Measurements from ENCODE around the gene ENG.

ENG gene

DNA sequence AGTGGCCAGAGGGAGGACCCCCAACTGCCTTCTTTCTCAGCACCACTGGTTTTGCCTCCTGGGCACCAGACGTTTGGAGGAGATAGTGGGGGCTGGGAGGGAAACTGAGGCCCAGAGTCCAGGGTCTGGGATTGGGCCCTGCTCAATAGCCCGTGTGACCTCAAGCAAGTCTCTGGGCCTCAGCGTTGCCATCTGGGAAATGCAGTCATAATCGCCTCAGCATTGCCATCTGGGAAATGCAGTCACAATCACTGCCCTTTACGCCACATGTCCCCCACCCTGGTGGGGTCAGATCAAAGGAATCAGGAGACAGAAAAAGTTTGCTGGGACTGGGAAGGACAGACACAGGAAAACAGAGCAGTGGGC, 77.6 kb downstream of the ENG start:
- Histone ChIP-seq H3K4me1 (ENCODE audit: control insufficient read depth in 1 of 2, insufficient read depth in 2 of 2, low read length in 2 of 2) (peaks cover under 1 to 22% of the 10 kb centered on the region in 2 donors), H3K4me3 (ENCODE audit: low read depth in 1 of 2, low read length in 2 of 2) (peak overlapping the region; percentile 63 to 66), H3K36me3 (ENCODE audit: control insufficient read depth in 1 of 2, insufficient read depth in 2 of 2, low read length in 2 of 2) (peaks cover 0 to 3% of the 10 kb centered on the region in 2 donors), H3K27ac (ENCODE audit: low read depth, low read length) (peak overlapping the region; percentile 20), H3K27me3 (ENCODE audit: control insufficient read depth in 1 of 2, insufficient read depth in 2 of 2, low read length in 2 of 2) (no peaks in the 10 kb centered on the region), H3K9ac (ENCODE audit: low read depth in 1 of 2, low read length in 2 of 2) (peak overlapping the region; percentile 36 to 54), H3K9me3 (ENCODE audit: control insufficient read depth in 1 of 2, low read length in 2 of 2) (no peaks in the 10 kb centered on the region)

DNA sequence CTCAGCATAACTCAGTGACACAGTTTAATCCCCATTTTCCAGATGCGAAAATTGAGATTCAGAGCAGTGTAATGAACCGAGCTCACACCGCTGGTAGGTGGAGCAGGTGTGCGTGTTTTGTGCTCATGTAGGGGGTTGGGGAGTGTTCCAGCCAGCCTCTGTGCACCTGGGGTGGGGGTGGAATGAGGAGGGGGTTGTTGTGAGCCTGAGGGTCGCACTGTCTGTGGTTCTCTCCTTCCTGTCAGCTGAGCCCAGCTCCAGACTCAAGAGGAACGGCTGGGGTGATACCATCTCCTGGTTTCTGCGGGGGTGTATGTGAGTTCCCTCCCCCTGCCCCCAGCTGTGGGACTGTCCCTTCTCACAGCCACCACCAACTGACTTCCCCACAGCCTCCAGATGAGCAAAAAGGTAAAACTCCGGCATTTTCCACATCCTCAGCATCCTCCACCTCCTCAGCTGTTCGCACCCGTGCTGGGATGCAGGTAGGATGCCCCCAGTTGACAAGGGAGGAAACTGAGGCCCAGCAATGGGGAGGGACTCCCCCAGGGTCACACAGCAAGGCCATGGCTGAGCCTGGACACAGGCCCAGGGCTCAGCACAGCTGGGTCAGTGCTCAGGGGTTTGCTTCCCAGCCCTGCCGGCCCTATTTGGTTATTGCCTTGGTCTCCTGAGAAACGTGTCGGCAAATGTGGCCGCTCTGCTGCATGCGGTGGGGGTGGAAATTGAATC, 78.1 kb downstream of the ENG start:
- peaks cover 4 to 26% of the 10 kb centered on the region in 2 donors for H3K4me1 ChIP-seq (ENCODE audit: control insufficient read depth in 1 of 2, insufficient read depth in 2 of 2, low read length in 2 of 2)
- no peaks in the 10 kb centered on the region for H3K9me3 ChIP-seq (ENCODE audit: control insufficient read depth in 1 of 2, low read length in 2 of 2)
- H3K4me3 ChIP-seq (ENCODE audit: low read depth in 1 of 2, low read length in 2 of 2): peak overlapping the region; percentile 63 to 66
- H3K36me3 ChIP-seq (ENCODE audit: control insufficient read depth in 1 of 2, insufficient read depth in 2 of 2, low read length in 2 of 2): peaks cover 0 to 3% of the 10 kb centered on the region in 2 donors
- H3K27ac ChIP-seq (ENCODE audit: low read depth, low read length): no peak overlapping the region
- peak overlapping the region; percentile 36 to 54 for H3K9ac ChIP-seq (ENCODE audit: low read depth in 1 of 2, low read length in 2 of 2)
- H3K27me3 ChIP-seq (ENCODE audit: control insufficient read depth in 1 of 2, insufficient read depth in 2 of 2, low read length in 2 of 2): no peaks in the 10 kb centered on the region

DNA sequence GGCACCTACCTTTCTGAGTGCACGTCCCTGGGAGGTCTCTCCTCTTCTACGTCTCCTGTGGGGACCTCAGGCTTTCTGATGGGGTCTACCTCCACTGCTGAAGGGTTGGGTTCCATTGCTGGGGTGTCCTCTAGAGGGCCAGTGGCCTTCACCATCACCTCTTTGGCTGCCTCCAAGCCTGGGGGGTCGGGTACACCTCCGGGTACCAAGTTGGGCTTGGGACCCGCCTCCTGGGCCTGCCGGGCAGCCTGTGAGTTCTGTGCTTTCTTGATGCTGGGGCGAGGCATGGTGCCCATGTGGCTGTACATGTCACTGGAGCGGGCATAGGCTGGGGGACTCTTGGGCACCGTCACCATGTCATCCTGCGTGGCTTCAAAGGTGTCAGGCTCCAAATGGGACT, 80.5 kb downstream of the ENG start:
- no peaks in the 10 kb centered on the region for H3K27me3 ChIP-seq (ENCODE audit: control insufficient read depth in 1 of 2, insufficient read depth in 2 of 2, low read length in 2 of 2)
- no peaks in the 10 kb centered on the region for H3K9me3 ChIP-seq (ENCODE audit: control insufficient read depth in 1 of 2, low read length in 2 of 2)
- peaks cover 0 to 3% of the 10 kb centered on the region in 2 donors for H3K36me3 ChIP-seq (ENCODE audit: control insufficient read depth in 1 of 2, insufficient read depth in 2 of 2, low read length in 2 of 2)
- H3K4me1 ChIP-seq (ENCODE audit: control insufficient read depth in 1 of 2, insufficient read depth in 2 of 2, low read length in 2 of 2): peaks cover 12 to 27% of the 10 kb centered on the region in 2 donors
- H3K9ac ChIP-seq (ENCODE audit: low read depth in 1 of 2, low read length in 2 of 2): no peak overlapping the region
- no peak overlapping the region for H3K27ac ChIP-seq (ENCODE audit: low read depth, low read length)
- no peak overlapping the region for H3K4me3 ChIP-seq (ENCODE audit: low read depth in 1 of 2, low read length in 2 of 2)

DNA sequence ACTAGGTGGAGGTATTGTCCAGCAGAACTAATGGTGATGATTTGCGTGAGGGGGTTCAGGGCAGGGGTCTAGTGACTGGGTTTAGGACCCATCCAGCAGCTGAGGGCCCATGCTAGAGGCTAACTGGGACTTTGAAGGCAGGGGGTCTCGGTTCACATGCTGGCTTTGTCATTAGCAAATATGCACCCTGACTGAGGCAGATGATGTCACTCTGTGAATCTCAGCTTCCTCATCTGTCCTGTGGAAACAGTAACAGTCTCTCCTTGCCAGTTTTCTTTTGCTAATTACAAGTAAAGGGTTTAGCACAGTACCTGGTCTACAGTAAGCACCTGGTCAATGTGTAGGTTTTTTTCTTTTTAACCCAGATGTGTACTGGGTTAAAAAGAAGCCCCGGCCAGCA, 81.2 kb downstream of the ENG start:
- Histone ChIP-seq H3K9me3 (ENCODE audit: control insufficient read depth in 1 of 2, low read length in 2 of 2) (no peaks in the 10 kb centered on the region), H3K4me1 (ENCODE audit: control insufficient read depth in 1 of 2, insufficient read depth in 2 of 2, low read length in 2 of 2) (peaks cover 12 to 24% of the 10 kb centered on the region in 2 donors), H3K9ac (ENCODE audit: low read depth in 1 of 2, low read length in 2 of 2) (no peak overlapping the region), H3K4me3 (ENCODE audit: low read depth in 1 of 2, low read length in 2 of 2) (no peak overlapping the region), H3K27me3 (ENCODE audit: control insufficient read depth in 1 of 2, insufficient read depth in 2 of 2, low read length in 2 of 2) (no peaks in the 10 kb centered on the region), H3K36me3 (ENCODE audit: control insufficient read depth in 1 of 2, insufficient read depth in 2 of 2, low read length in 2 of 2) (peaks cover 0 to 3% of the 10 kb centered on the region in 2 donors), H3K27ac (ENCODE audit: low read depth, low read length) (no peak overlapping the region)

DNA sequence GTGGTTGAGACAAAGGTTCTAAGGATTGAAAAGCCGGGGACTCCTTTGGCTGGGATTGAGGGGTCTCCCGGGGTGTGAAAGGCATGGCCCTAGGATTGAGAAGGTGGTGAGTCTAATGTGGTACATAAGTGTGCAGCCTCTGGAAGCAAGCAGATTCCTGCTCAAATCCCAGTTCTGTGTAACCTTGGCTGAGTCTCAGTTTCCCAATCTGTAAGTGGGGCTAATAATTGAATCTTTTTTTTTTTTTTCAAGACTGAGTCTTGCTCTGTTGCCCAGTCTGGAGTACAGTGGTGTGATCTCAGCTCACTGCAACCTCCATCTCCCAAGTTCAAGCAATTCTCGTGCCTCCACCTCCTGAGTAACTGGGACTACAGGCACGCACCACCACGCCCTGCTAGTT, 81.9 kb downstream of the ENG start:
- H3K4me3 ChIP-seq (ENCODE audit: low read depth in 1 of 2, low read length in 2 of 2): no peak overlapping the region
- H3K36me3 ChIP-seq (ENCODE audit: control insufficient read depth in 1 of 2, insufficient read depth in 2 of 2, low read length in 2 of 2): peaks cover 0 to 3% of the 10 kb centered on the region in 2 donors
- peaks cover 12 to 24% of the 10 kb centered on the region in 2 donors for H3K4me1 ChIP-seq (ENCODE audit: control insufficient read depth in 1 of 2, insufficient read depth in 2 of 2, low read length in 2 of 2)
- H3K27ac ChIP-seq (ENCODE audit: low read depth, low read length): no peak overlapping the region
- H3K9me3 ChIP-seq (ENCODE audit: control insufficient read depth in 1 of 2, low read length in 2 of 2): no peaks in the 10 kb centered on the region
- H3K27me3 ChIP-seq (ENCODE audit: control insufficient read depth in 1 of 2, insufficient read depth in 2 of 2, low read length in 2 of 2): no peaks in the 10 kb centered on the region
- H3K9ac ChIP-seq (ENCODE audit: low read depth in 1 of 2, low read length in 2 of 2): no peak overlapping the region

DNA sequence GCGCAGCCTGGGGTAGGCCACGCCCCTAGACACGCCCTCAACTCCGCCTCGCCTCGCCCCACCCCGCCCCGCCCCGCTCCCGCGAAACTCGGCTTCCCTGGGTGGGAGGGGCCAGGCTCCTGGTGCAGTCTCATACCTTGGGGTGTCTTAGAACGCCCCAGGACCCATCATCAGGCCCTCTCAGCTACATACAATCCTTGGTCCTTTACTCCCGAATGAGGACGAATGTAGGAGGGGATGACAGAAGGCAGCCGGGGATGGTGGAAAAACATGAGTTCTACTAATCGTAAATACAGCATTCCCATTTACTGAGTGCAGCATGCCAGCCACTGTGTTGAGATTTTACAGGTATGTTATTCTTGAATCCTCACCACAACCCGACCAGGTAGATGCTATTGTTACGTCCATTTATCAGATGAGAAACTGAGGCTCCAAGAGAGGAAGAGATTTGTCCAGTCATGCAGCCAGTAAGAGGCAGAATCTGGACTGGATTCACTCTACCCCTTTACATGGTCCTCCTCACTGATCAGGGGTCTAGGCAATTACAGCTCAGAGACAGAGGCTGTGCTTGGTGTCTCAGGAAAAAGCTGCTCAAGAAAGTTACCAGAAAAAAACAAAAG, 82.8 kb downstream of the ENG start:
- H3K4me3 ChIP-seq (ENCODE audit: low read depth in 1 of 2, low read length in 2 of 2): peak overlapping the region in 1 of 2 donors; percentile 67
- H3K9ac ChIP-seq (ENCODE audit: low read depth in 1 of 2, low read length in 2 of 2): peak overlapping the region in 1 of 2 donors; percentile 54
- no peaks in the 10 kb centered on the region for H3K27me3 ChIP-seq (ENCODE audit: control insufficient read depth in 1 of 2, insufficient read depth in 2 of 2, low read length in 2 of 2)
- peaks cover 12 to 28% of the 10 kb centered on the region in 2 donors for H3K4me1 ChIP-seq (ENCODE audit: control insufficient read depth in 1 of 2, insufficient read depth in 2 of 2, low read length in 2 of 2)
- H3K36me3 ChIP-seq (ENCODE audit: control insufficient read depth in 1 of 2, insufficient read depth in 2 of 2, low read length in 2 of 2): peaks cover 0 to 3% of the 10 kb centered on the region in 2 donors
- H3K9me3 ChIP-seq (ENCODE audit: control insufficient read depth in 1 of 2, low read length in 2 of 2): no peaks in the 10 kb centered on the region
- H3K27ac ChIP-seq (ENCODE audit: low read depth, low read length): no peak overlapping the region

DNA sequence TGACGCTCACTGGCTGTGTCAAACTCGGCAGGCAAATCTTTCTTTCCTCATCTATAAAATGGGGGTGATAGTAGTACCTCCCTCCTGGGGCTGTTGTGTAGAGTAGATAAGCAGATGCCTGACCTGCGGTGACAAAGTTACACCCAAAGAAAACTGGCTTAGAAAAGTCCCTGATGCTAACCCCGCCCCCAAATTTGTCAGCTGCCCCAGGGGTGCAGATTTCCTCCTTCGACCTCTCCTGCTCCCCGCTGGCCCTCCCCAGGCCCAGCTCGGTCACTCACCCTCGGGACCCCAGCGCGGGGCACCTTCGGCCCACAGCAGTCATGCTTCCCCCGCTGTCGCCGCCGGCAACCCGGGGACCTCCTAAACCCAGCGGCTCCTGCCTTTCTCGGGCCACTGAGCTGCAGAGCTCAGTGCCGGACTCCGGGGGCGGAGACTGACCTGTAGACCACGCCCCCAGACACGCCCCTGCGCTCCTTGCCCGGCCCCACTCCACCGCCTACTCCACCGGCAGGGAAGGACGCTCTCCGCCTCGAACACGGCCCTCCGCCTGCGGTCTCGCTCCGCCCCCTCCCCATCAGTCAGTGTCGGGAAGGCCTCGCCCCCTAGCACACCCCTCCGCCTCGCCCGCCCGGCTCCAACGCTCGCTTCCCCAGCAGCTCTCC, 83.4 kb downstream of the ENG start:
- peaks cover 12 to 31% of the 10 kb centered on the region in 2 donors for H3K4me1 ChIP-seq (ENCODE audit: control insufficient read depth in 1 of 2, insufficient read depth in 2 of 2, low read length in 2 of 2)

DNA sequence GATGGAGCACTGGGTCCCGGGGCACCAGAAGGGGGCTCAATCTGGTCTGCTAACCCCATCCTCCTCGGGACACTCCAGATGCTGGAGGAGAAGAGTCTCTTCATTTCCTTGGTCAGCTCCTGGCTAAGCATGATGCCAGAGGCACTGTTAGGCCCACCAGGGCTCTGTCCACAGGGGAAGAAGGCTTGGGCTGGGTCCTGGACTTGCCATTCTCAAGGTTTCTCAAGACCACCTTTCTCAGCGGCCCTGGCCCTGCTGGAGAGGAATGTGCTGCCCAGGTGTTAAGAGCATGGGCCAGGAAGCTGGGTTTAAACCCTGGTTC, 83.9 kb downstream of the ENG start:
- Histone ChIP-seq H3K4me1 (ENCODE audit: control insufficient read depth in 1 of 2, insufficient read depth in 2 of 2, low read length in 2 of 2) (peaks cover 12 to 34% of the 10 kb centered on the region in 2 donors), H3K9me3 (ENCODE audit: control insufficient read depth in 1 of 2, low read length in 2 of 2) (no peaks in the 10 kb centered on the region), H3K4me3 (ENCODE audit: low read depth in 1 of 2, low read length in 2 of 2) (peak overlapping the region; percentile 66 to 67), H3K9ac (ENCODE audit: low read depth in 1 of 2, low read length in 2 of 2) (peak overlapping the region; percentile 18 to 54), H3K27ac (ENCODE audit: low read depth, low read length) (peak overlapping the region; percentile 3), H3K36me3 (ENCODE audit: control insufficient read depth in 1 of 2, insufficient read depth in 2 of 2, low read length in 2 of 2) (peaks cover 0 to 3% of the 10 kb centered on the region in 2 donors), H3K27me3 (ENCODE audit: control insufficient read depth in 1 of 2, insufficient read depth in 2 of 2, low read length in 2 of 2) (no peaks in the 10 kb centered on the region)

More for the DNA sequence above, 83.4 kb downstream of the ENG start:
- peaks cover 0 to 3% of the 10 kb centered on the region in 2 donors for H3K36me3 ChIP-seq (ENCODE audit: control insufficient read depth in 1 of 2, insufficient read depth in 2 of 2, low read length in 2 of 2)
- H3K9ac ChIP-seq (ENCODE audit: low read depth in 1 of 2, low read length in 2 of 2): peak overlapping the region; percentile 18 to 54
- H3K9me3 ChIP-seq (ENCODE audit: control insufficient read depth in 1 of 2, low read length in 2 of 2): no peaks in the 10 kb centered on the region
- no peaks in the 10 kb centered on the region for H3K27me3 ChIP-seq (ENCODE audit: control insufficient read depth in 1 of 2, insufficient read depth in 2 of 2, low read length in 2 of 2)
- H3K4me3 ChIP-seq (ENCODE audit: low read depth in 1 of 2, low read length in 2 of 2): peak overlapping the region; percentile 66 to 67
- H3K27ac ChIP-seq (ENCODE audit: low read depth, low read length): peak overlapping the region; percentile 3

DNA sequence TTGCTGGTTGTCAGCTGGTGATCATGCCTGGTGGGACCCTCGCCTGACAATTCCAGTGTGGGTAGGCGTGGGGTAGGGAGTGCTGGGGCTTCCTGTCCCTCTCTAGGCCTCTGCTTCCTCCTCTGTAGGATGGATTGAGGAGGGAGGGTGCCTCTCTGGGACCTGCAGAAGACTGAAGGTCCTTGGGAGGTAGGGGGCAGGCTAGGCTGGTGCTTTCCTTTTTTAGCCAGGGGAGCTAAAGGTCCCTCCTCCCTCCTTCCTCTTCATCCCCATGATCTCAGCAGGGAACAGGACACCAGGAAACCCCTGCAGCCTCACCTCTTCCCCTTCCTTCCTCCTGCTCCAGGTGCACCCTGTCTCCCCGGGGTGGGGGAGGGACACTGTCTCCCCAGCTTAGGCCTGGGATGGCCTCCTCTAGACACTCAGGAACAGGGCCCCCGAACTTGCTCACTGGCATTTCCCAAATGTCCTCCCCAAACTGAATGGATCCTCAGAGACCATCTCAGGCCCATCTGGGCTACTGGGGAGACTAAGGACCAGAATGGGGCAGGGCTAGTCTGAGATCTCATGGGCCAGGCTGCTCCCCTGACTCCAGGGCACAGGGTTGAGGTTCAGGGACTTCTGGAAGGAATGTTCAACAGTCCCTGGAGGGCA, 84.4 kb downstream of the ENG start:
- Histone ChIP-seq H3K9ac (ENCODE audit: low read depth in 1 of 2, low read length in 2 of 2) (peak overlapping the region; percentile 18 to 54), H3K4me1 (ENCODE audit: control insufficient read depth in 1 of 2, insufficient read depth in 2 of 2, low read length in 2 of 2) (peaks cover 12 to 34% of the 10 kb centered on the region in 2 donors), H3K9me3 (ENCODE audit: control insufficient read depth in 1 of 2, low read length in 2 of 2) (no peaks in the 10 kb centered on the region), H3K27me3 (ENCODE audit: control insufficient read depth in 1 of 2, insufficient read depth in 2 of 2, low read length in 2 of 2) (no peaks in the 10 kb centered on the region), H3K36me3 (ENCODE audit: control insufficient read depth in 1 of 2, insufficient read depth in 2 of 2, low read length in 2 of 2) (peaks cover 0 to 3% of the 10 kb centered on the region in 2 donors), H3K27ac (ENCODE audit: low read depth, low read length) (no peak overlapping the region), H3K4me3 (ENCODE audit: low read depth in 1 of 2, low read length in 2 of 2) (peak overlapping the region in 1 of 2 donors; percentile 67)

DNA sequence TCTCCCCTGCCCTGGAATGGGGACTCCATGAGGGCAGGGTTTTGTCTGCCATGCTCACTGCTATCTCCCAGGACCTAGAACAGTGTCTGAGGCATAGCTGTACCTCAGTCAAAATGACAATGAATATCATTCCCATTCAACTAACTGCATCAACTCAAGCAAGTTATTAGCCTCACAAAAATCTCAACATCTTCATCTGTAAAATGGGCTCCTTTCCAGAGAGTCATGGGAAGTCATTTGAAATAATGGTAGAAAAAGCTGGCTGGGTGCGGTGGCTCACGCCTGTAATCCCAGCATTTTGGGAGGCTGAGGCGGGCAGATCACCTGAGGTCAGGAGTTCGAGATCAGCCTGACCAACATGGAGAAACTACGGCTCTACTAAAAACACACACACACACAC, 85.4 kb downstream of the ENG start:
- H3K9ac ChIP-seq (ENCODE audit: low read depth in 1 of 2, low read length in 2 of 2): no peak overlapping the region

More for the DNA sequence above, 85.4 kb downstream of the ENG start:
- H3K9me3 ChIP-seq (ENCODE audit: control insufficient read depth in 1 of 2, low read length in 2 of 2): no peaks in the 10 kb centered on the region
- H3K4me3 ChIP-seq (ENCODE audit: low read depth in 1 of 2, low read length in 2 of 2): no peak overlapping the region
- H3K27ac ChIP-seq (ENCODE audit: low read depth, low read length): no peak overlapping the region
- H3K4me1 ChIP-seq (ENCODE audit: control insufficient read depth in 1 of 2, insufficient read depth in 2 of 2, low read length in 2 of 2): peaks cover 12 to 34% of the 10 kb centered on the region in 2 donors
- H3K36me3 ChIP-seq (ENCODE audit: control insufficient read depth in 1 of 2, insufficient read depth in 2 of 2, low read length in 2 of 2): peaks cover 0 to 3% of the 10 kb centered on the region in 2 donors
- H3K27me3 ChIP-seq (ENCODE audit: control insufficient read depth in 1 of 2, insufficient read depth in 2 of 2, low read length in 2 of 2): no peaks in the 10 kb centered on the region
